NCI-H2107 (cell line): Measurements from ENCODE around the gene LGR6.
A peak's percentile ranks its signal among the peaks of the same experiment; 100 is the strongest.

Experiments used
- DNase-seq: peaks from one replicate; lab custom pipeline; 2025; lab: John Stamatoyannopoulos, UW

LGR6 gene

DNA sequence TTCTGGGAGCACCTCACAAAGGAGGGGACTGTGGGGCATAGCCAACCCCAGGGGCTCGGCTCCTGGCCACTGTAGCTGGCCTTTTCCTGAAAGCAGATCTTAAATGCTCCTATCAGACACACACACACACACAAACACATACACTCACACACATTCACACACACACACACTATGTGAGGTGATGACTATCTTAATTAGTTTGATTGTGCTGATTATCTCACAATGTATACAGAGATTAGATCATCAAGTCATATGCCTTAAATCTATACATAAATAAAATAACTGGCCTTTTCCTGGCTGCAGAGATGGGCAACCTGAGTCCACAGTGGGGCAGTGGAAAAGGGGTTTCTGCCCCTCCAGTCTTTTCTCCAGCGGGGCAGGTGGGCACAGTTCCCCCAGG is 27.1 kb downstream of the LGR6 start:
- DNase-seq = no peak

DNA sequence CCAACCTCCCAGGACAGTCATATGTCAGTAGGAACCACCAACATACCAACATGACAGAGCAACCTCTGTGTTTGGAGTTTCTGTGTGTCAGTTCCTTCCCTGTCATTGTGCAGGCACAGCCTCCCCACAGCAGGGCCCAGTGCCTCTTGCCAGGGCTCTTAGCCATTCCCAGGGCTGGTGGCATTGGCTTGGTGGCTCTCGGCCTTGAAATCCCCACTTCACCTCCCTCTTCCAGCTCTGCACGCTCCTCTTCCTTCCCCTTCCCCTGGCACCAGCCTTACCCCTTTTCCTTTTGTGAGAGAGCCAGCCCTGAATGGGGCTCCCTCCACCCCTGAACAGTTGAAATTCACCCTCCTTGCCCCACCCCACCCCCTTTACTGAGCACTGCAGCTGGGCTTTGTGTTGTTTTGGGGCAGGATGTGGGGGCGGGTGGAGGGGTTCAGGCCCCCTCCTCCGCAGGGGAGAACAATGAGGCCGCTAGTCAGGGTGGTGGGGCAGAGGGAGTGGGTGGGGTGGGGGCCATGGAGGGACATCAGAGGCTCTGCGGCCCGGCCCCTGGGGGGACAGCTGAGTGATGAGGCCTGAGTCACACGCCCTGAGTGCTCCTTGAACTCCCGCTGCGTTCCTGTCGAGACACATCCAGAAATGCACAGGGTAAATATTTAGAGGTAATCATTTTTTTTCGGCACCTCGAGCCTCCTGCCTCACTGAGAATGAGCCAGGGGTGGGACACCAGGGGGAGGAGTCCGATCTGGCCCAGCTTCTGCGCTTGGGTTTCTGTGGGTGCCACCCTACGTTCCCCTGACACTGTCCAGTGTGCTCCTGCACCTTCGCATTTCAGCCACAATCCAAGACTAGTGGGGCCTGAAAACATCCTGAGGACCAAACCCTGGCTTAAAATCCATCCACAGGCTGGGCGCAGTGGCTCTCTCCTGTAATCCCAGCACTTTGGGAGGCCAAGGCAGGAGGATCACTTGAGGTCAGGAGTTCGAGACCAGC is 28.6 kb downstream of the LGR6 start:
- peak; percentile 47 for DNase-seq

DNA sequence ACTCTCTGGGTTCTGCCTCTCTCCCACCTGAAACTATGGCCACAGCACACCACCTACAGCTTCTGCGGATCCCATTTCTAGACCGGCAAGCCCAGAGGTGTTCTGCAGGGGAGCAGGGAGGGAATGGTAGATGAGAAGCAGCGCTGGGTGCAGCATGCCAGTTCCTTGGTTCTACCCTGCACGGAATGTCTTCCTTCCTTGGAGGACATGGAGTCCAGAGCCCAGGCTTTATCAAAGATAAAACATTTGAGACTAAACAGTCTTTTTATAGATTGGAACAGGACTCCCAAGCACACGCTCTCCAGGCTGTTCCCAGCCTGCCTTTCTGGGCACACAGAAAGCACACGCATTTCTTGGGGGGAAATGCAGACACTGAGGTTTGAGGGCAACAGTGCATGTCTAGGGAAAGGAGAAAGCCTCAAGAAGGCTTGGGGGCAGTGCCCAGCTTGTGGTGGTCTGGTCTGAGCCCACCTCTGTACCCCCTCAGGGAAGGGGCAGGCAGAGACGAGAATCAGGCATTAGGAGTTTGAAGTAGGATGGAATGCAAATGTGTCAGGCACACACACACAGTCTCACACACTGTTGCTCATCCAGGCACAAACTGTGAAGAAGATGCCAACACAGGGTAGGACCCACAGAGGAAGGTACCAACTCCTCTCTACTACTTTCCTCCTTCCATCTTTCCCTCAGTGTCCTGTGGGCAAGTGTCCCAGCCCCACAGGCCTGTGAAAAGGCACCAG is 29.7 kb downstream of the LGR6 start:
- DNase-seq = no peak

DNA sequence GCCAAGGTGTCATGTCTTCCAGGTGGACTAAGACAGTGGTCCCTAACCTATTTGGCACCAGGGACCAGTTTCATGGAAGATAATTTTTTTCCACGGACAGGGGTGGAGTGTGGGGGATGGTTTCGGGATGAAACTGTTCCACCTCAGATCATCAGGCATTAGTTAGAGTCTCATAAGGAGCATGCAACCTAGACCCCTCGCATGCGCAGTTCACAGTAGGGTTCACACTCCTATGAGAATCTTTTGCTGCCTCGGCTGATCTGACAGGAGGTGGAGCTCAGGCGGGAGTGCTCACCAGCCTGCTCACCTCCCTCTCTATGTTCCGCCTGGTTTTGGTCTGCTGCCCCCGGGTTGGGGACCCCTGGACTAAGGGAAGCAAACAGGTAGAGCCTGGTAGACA is 30.9 kb downstream of the LGR6 start:
- no peak for DNase-seq

DNA sequence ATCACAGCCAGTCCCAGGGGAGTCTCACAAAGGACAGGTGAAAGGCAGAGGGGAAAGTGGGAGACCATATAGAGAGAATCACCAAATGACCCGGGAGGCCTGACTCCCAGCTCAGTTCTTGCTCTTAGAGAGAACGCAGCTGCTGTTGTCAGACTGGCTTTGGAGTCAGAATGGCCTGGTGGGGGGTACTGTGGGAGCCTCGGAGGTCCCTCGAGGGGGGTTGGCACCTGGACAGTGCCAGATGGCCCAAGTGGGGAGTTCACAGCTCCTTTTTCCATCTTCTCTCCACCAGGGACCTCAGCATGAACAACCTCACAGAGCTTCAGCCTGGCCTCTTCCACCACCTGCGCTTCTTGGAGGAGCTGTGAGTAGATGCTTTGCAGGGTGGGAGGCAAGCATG is 31.5 kb downstream of the LGR6 start:
- DNase-seq = no peak

DNA sequence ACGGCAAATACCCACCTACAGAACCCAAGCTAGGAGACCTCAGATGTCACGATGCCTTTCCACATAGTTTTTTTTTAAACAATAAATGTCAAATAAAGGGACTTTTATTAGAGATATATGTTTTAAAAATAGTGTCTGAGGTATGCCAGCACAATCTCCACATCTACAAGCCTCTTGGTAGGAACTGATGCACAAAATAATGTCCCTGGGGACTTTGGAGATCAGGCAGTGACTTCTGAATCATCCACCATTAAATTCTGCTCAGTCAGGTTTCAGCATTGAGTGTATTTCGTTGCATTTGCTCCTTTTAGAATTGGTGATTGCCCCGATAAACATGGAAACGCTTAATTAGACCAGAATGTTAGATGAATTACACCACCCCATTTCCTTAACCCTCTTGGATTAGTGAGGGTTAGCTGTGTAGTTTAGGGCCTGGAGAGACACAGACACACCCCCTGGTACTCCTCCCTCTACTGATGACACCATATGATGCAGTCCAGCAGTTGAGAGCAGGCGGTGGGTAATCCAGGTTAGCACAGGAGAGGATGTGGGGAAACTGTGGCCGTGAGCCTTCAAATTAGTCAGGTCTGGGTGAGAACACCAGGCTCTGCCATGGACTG is 33.6 kb downstream of the LGR6 start:
- DNase-seq = no peak

DNA sequence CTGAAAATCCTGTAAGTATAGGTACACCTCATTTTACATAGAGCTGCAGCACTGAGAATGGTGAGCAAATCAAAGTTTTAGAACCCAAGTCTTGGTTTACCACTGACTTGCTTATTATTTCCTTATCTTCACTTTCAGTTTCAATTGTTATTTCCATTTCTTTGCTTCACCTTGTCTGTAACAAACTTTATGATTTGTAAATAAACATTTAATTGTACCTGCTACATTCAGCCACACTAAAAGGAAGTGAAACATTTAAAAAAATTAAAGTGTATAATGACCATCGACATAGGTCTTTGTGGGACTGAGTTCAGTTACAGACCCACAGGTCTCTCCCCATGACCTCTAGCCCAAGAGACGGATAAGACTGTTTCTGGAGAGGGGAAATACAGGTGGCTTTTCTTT is 34.4 kb downstream of the LGR6 start:
- DNase-seq = no peak

DNA sequence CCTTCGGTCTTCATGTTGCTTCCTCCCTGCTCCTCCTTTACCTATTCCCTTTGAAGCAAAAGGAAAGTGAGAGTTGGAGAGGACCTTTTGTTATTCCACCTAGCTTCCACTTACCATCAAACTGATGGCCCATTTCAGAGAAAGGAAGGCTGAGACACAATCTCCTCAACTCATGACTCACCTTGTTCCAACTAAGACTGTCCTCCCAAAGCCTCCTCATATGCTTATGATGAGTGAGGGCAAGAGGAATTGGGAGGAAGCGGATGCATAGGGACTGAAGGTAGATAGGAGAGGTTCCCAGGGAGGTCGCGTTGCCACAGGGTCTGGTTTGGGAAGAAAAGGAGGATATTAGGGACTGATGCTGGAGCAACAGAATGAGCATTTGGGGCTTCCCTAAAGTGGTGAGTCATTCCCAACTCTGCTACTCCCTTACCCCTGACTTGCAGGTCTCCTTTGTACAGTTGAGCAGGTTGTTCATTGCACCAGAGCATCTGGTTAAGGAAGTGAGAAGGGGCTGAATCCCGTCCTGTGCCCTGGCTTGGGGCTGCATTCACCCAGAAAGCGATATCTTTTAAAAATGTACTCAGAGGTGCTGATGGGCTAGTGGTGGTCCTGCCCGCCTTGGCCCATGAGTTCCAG is 35.0 kb downstream of the LGR6 start:
- DNase-seq = no peak

DNA sequence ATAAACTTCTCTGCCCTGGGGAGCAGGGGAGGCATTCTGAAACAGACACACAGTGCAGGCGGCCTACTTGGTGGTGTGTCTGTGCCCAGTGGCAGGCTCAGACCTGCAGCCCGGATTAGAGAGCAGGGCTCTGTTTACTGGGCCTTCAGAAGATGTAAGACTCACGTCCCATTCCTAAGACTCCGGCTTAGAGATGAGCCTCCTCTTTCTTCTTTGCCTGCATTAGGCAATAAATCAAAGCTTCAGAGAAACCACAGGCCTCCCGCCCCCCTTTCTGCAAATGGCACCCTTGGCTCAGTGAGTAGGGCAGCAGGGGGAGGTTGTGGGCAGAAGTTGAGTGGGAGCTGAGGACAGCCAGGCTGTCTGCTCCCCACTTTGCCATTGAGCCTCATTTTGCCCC is 35.8 kb downstream of the LGR6 start:
- DNase-seq = no peak

DNA sequence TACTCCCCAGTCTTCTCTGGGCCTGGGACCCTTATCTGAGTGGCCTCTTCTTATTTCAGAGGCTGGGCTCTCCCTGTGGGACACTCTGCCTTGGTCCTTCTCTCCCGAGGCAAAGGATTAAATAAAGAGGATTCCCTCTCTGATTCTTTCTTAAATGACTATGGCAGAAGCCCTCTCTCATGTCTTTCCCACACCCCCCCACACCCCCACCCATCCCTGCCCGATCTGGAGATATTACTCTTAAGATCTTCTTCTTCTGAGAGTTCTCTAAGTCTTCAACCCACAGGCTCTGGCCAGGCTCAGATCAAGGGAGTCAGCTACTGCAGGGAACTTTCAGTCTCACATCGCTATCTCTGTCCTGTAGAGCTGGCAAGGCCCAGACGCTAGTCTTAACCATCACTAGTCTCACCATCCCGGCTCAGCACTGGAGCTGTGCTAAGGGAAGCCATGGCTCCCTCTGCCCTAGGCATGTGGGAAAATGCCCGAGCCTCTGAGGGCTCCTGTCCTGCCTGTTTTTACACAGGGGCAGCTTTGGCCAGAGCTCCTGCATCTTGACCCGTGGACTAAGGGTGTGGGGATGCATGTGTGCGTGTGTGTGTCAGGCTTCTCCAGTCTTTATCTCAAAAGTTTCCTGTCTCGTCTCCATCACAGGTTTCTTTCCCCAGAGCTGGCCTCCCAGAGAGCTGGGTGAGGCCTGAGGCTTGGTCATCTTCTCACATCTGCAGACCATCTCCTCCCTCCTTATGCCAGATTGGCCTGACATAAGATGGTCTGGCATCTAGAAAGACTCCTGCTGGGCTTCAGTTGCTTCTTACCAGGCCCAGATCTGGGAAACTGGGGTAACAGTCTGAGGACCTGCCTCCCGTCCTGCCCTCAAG is 36.7 kb downstream of the LGR6 start:
- no peak for DNase-seq

DNA sequence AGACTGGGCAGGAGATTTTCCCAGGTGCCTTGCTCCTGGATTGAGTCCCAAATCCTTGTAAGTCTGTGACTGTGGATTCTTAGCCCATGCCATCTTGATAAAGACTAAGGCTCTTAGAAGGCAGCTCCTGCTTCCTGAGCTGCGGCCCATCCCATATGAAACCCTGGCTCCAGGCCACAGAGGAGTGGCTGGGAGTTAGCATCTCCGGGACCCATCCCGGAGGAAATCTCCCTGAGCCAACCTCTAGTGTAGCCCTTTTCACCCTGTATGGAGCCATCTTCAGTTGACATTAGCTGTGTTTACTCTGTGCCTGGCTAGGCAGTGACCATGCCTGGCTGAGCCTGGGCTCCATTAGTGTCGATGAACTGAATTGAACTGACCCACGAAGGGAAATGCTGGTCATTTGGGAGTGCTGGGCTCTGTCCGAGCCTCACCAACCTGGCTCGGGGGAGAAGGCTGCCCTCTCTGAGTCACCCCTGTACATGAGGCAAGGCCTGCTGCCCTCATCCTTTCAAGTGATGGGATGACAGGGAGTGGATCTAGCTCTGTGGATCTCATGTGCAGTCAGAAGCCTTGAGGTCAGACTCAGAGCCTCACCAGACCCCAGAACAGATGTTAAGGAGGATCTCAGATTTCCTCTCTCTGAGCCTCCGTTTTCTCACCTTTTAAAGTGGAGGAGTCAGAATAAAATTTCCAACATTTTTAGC is 37.5 kb downstream of the LGR6 start:
- DNase-seq = no peak

DNA sequence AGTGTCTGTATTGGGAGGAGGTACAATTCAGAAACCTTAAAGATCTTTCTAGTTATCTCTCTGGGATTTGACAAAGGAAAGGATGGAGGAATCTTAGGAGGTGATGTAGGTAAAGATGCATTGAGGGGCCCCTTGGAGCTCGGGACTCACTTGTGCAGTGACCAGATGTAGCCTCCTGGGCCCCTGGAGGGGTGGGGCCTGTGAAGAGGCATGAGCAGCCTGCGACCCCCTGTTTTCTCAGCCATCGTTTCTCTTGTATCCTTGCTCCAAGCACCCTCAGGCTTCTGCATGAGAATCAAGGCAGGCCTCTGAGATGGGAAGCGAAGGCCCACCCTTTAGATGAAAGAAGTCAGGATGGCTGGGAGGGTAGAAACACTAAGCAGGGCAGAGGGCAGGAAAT is 39.6 kb downstream of the LGR6 start:
- DNase-seq = no peak

DNA sequence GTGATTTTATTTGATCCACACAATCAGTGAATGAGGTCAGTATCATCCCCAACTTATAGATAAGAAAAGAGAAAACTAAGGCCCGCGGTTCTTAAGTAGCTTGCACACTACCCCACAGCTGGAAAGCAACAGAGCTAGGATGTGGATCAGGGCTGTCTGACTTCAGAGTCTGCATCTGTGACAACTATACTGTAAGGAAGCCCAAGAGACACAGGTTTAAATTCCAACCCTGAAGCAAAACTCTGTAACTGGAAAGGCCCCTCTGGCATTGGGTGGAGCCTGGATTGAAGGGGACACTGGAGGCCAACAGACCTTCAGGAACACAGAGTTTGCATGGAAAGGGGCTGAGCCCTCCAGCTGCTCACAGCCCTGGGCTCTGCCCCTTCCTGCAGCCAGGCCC is 40.2 kb downstream of the LGR6 start:
- DNase-seq = no peak

DNA sequence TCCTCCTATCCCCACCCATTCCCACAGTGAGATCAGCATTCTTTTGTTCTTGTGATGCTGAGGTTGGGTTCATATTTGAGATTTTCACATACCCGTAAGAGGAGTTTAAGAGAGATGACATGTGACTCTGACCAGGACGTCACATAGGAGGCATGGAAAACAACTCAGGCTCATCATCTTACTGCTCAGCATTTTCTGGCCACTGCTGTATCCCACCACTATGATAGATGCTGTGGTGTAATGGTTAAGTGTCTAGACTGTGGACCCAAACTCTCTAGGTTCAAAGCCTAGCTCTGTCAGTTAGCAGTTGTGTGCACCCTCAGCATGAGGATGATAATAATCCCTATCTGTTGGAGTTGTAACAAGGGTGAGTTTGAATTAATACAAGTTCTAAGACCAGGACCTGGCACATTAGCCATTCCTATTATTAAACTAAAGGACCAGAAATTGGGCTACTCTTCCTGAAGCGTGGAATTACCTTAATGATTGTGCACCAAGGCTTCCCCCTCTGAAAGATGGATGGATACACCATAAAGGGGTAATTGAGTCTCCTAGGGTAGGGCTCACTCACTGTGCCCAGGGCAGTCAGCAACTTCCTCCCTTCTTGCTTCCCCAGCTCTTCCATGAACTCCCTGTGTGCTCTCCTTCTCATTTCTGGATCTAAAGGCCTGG is 40.9 kb downstream of the LGR6 start:
- DNase-seq = no peak

DNA sequence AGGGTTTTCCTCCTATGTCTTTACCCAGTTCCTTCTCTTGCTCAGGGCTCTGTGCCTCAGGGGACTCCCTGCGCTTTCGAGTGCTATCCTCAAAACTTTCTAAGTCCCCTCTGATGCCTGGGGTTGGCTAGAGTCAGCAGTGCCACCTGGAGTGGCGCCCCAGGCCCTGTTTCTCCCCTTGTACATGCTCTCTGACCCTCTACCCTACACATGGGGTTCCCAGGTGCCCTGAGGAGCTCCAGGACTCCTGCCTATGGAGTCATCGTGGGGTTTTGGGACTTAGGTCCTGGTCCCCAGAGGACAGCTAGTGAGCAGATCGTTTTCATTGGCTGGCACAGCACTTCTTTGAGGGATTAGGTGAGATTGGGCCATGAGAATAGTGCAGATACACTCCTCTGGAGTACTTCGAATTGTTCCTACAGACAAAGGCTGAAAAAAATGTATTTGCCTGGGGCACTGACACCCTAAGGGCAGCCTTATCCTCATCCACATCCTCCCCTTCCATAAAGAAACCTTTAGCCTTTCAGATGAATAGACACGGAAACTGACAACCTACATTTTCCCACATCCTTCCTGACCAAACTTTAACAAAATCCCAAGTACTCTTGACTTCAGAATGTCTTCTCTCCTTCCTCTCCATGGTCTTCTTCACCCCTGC is 41.5 kb downstream of the LGR6 start:
- DNase-seq = no peak

DNA sequence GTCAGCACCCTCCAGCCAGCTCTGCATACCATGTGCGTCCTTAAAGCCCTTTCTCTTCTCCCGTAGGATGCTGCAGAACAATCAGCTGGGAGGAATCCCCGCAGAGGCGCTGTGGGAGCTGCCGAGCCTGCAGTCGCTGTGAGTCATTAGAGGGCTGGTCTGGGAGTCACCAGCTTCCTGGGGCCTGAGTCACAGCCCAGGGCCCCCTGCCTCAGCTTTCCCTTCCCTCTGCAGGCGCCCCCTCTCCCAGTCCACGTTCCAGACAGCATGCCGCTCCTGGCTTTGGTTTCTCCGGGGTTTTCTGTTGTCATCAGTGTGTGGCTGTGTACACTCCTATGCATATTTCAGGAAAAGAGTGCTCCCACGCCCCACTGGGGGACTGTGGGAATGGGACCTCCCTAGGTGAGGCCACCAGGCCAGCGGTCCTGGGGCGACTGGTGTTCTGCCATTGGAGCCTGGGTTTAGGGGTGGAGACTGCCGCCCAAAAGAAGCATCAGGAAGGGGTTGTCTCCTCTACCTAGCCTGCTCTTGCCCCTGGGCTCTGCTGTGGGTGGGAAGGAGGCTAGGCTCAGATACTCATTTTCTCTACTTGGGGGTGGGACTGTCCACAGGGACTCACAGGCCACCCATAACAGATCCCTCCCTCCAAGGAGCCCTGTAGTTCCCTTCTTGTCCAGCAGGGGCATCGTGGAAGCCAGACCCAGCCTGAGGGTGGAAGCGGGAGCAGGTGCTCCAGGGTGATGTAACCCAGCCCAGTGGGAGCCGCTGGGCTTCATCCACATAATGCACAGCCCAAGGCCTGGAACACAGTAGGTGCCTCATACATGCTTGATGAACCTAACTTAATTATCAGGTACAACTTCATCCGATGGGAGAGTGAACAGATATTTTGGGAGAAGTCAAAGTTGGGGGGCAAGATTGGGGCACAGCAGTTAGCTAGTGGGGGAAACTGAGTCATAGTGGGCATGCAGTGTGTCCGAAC is 42.5 kb downstream of the LGR6 start:
- DNase-seq = peak; percentile 68

DNA sequence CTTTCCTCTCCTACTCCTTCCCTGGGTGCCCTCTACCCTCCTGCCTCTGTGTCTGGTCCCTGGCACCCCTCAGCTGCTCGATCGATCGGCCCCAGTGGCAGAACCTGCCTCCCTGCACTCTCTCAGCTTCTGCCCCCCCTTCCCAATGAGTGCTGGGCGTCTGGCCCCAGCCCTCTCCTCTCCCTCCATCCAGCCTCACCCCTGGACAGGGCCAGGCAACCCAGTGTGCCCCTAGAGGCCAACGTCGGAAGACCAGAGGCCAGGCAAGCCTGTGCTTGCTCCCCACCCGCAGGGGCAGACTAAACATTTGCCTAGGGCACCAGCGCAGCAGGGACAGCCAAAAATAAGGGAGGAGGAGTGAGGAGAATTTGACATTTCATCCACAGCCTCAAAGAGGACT is 43.5 kb downstream of the LGR6 start:
- DNase-seq = peak; percentile 67

DNA sequence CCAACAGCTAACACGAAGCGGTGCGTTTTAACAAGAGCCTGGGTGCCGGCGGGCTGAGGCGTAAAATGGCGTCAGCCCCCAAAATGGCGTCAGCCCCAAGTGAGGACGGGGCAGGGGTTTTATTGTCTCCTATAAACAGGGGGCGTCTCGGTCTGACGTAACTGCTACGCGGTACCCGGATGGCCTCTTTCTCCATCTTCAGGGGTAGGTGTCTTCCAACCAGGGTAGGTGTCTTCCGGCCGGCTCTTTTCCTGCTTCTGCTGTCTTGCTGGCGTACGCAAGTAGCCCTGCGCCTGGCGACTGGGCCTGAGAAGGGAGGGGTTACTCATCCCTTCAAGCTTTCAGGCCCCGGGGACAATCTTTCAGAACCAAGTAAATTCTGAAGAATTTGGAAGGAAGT is 45.3 kb downstream of the LGR6 start:
- no peak for DNase-seq
